ENCODE data around the gene LCN1. TPM values are rescaled to one million over a fixed set of nuclear protein-coding genes. Genes with fewer than 3 reads are reported as not detected.

LCN1 gene
- total and polyA plus RNA-seq, 2 experiments from 2014 or later, result 0.27 TPM; not detected in 1

DNA sequence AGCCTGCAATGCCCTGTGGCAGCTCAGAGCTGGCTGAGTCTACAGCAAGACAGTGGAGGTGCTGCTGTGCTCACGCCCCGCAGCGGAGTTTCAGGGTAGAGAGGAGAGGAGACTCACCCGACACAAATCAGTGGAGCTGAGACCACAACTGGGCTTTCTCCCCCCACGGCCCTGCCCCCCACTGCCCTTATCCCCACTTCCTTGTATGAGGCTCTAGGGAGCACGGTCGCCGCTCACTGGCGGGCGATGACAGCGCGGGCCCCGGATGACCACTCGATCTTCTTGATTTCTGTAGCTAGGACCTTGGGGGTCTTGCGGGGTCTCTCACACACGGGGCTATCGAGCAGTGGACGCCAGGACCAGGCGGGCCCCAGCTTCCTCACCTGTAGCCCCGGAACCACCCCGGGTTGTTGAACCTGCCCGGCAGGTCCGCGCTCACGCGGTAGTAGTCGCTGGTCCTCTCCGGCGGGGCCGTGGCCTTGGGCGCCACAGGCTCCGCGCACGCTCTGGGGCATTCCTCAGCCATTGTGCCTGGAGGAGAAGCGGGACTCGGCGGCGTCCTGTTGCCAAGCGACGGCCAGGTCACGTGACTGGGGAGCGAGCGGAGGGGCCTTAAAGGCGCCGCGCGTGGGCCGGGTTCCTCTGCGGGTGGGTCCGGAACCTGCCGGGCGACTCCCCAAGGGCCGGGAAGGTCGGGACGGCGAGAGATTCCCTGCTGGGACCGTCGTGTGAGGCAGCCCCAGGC lies 21.7 kb upstream of the LCN1 start:
- H3K27ac ChIP-seq (ENCODE audit: low read depth), result no peak overlapping the region

DNA sequence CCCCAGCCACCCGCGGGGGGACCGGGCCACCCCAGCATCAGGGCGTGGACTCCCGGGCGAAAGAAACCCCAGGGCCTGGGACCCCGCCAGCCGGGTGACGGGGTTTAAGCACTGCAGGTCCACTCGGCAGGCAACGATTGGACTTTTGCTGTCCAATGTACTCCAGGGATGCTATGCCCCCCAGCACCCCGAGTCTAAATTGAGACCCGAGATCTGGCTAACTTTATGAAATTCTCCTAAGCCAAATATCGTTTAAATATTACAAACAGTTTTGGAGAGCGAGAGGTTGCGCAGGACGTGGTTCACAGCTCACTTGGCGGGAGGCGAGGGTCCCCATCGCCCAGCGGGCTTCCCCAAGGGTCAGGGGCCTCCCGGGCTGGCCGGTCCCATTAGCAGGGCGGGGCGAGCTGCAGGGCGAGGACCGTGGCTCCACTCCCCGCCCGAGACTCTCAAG lies 21.1 kb upstream of the LCN1 start:
- DNase-seq (ENCODE audit: low spot score) (no peak), ATAC-seq (peak; percentile 13)
- peaks cover 36% of the 10 kb centered on the region for H3K36me3 Mint-ChIP-seq (ENCODE audit: low read depth)
- peak overlapping the region; percentile 82 for H3K4me3 Mint-ChIP-seq
- no peaks in the 10 kb centered on the region; the same call in 2 of the 3 replicates for H3K9me3 Mint-ChIP-seq
- Histone ChIP-seq H3K9me2 (ENCODE audit: insufficient read depth) (no peaks in the 10 kb centered on the region), H3K4me1 (ENCODE audit: insufficient read depth) (no peaks in the 10 kb centered on the region; the same call in 1 of the 2 replicates), H3K36me3 (ENCODE audit: insufficient read depth) (peaks cover 9% of the 10 kb centered on the region; the same call in 1 of the 2 replicates), H4K20me1 (replicated peaks; ENCODE audit: insufficient read depth) (no peaks in the 10 kb centered on the region; the same call in none of the 2 replicates), H3K27ac (ENCODE audit: low read depth) (no peak overlapping the region), H3K79me2 (replicated peaks; ENCODE audit: insufficient read depth) (peaks cover 19% of the 10 kb centered on the region), H3K4me2 (peak overlapping the region; percentile 95), H3K4me3 (peak overlapping the region; percentile 83), H3F3A (replicated peaks; ENCODE audit: low read depth) (0 out of 2 replicates have a peak, but pooled peaks cover 3% of the 10 kb centered on the region), H2AFZ (peak overlapping the region; percentile 94), H3K27me3 (ENCODE audit: insufficient read depth) (no peaks in the 10 kb centered on the region)
- peaks cover 12% of the 10 kb centered on the region for H3K27me3 Mint-ChIP-seq (ENCODE audit: insufficient read depth, low read depth, poor library complexity)
- no peak for TF ChIP-seq POLR2AphosphoS5 (IDR thresholded peaks at IDR 0.05; ENCODE audit: low read depth)
- TF ChIP-seq CREB1 (CRISPR knock-in tag; IDR thresholded peaks at IDR 0.05; ENCODE audit: low read depth), result no peak
- TF ChIP-seq JUNB (IDR thresholded peaks at IDR 0.05; ENCODE audit: unreplicated experiment), result no peak
- TF ChIP-seq, protein P1, sequence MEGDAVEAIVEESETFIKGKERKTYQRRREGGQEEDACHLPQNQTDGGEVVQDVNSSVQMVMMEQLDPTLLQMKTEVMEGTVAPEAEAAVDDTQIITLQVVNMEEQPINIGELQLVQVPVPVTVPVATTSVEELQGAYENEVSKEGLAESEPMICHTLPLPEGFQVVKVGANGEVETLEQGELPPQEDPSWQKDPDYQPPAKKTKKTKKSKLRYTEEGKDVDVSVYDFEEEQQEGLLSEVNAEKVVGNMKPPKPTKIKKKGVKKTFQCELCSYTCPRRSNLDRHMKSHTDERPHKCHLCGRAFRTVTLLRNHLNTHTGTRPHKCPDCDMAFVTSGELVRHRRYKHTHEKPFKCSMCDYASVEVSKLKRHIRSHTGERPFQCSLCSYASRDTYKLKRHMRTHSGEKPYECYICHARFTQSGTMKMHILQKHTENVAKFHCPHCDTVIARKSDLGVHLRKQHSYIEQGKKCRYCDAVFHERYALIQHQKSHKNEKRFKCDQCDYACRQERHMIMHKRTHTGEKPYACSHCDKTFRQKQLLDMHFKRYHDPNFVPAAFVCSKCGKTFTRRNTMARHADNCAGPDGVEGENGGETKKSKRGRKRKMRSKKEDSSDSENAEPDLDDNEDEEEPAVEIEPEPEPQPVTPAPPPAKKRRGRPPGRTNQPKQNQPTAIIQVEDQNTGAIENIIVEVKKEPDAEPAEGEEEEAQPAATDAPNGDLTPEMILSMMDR (conservative IDR thresholded peaks at IDR 0.05; ENCODE audit: low read depth in 2 of 2), result no peak
- H3K27ac Mint-ChIP-seq, result no peak overlapping the region
- H3K4me1 Mint-ChIP-seq, result peaks cover 13% of the 10 kb centered on the region

More for the DNA sequence above, 21.7 kb upstream of the LCN1 start:
- Histone ChIP-seq H3K79me2 (replicated peaks; ENCODE audit: insufficient read depth) (peaks cover 19% of the 10 kb centered on the region), H3K4me1 (ENCODE audit: insufficient read depth) (no peaks in the 10 kb centered on the region; the same call in 1 of the 2 replicates), H3F3A (replicated peaks; ENCODE audit: low read depth) (0 out of 2 replicates have a peak, but pooled peaks cover 3% of the 10 kb centered on the region), H3K36me3 (ENCODE audit: insufficient read depth) (peaks cover 8% of the 10 kb centered on the region; the same call in 1 of the 2 replicates), H4K20me1 (replicated peaks; ENCODE audit: insufficient read depth) (no peaks in the 10 kb centered on the region; the same call in none of the 2 replicates), H3K4me3 (peak overlapping the region; percentile 83), H3K4me2 (peak overlapping the region; percentile 95), H2AFZ (peak overlapping the region; percentile 94), H3K9me2 (ENCODE audit: insufficient read depth) (no peaks in the 10 kb centered on the region), H3K27me3 (ENCODE audit: insufficient read depth) (no peaks in the 10 kb centered on the region)
- Mint-ChIP-seq H3K4me1 (peaks cover 12% of the 10 kb centered on the region), H3K27ac (no peak overlapping the region), H3K4me3 (peak overlapping the region; percentile 82), H3K36me3 (ENCODE audit: low read depth) (peaks cover 31% of the 10 kb centered on the region), H3K9me3 (no peaks in the 10 kb centered on the region; the same call in 2 of the 3 replicates), H3K27me3 (ENCODE audit: insufficient read depth, low read depth, poor library complexity) (peaks cover 10% of the 10 kb centered on the region)
- TF ChIP-seq ZNF114 (CRISPR knock-in tag; IDR thresholded peaks at IDR 0.05) (no peak), POLR2AphosphoS5 (IDR thresholded peaks at IDR 0.05; ENCODE audit: low read depth) (peak; percentile 49; the same call in 1 of the 2 replicates)
- DNase-seq (ENCODE audit: low spot score) (peak; percentile 89), ATAC-seq (peak; percentile 75)

Data from GM23338 (cell line).